H1 (cell line): ENCODE results near the gene SF3B2.

Experiments used
- EP300 ChIP-seq, 2 experiments: IDR thresholded peaks; 1 replicate in 1 of 2; 2 replicates in 1 of 2; pipeline ENCODE4 v1.6.1; 2011 to 2012; ENCODE audit warnings: low read depth in 2 of 2, low read length in 2 of 2, mild to moderate bottlenecking in 2 of 2, borderline replicate concordance in 1 of 2, inconsistent platforms in 1 of 2, moderate library complexity in 1 of 2
- POLR2A ChIP-seq, 2 experiments: IDR thresholded peaks; 1 replicate in 1 of 2; 2 replicates in 1 of 2; pipeline ENCODE4 v1.6.1; 2011; ENCODE audit warnings: low read depth in 2 of 2, low read length in 2 of 2, mild to moderate bottlenecking in 2 of 2; ENCODE audit errors: control extremely low read depth in 1 of 2
- SP1 ChIP-seq: IDR thresholded peaks from 2 replicates; pipeline ENCODE4 v1.6.1; 2011; ENCODE audit warnings: low read depth, low read length
- TF ChIP-seq, protein P1 (sequence below), 3 experiments: IDR thresholded peaks; 1 replicate in 2 of 3; 2 replicates in 1 of 3; pipeline versions ENCODE4 v1.5.1 to v1.6.1; 2011; ENCODE audit warnings: low read length in 3 of 3, mild to moderate bottlenecking in 3 of 3, inconsistent platforms in 2 of 3, low read depth in 1 of 3, moderate library complexity in 1 of 3; ENCODE audit not compliant: insufficient read depth in 1 of 3; ENCODE audit errors: control extremely low read depth in 1 of 3

DNA sequence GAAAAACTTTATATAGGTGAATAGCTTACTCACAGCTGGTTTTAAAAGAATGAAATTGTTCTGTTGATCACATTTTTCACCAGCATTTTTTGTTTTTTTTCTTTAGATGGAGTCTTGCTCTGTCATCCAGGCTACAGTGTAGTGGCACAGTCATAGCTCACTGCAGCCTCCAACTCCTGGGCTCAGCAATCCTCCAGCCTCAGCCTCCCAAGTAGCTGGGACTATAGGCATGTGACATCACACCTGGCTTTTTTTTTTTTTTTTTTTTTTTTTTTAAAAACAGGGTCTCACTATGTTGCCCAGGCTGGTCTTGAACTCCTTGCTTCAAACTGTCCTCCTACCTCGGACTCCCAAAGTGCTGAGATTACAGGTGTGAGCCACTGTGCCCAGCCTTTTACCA, 21.5 kb downstream of the SF3B2 start:
- no peak for TF ChIP-seq POLR2A (IDR thresholded peaks at IDR 0.05; ENCODE audit: control extremely low read depth in 1 of 2, low read depth in 2 of 2, low read length in 2 of 2)
- TF ChIP-seq EP300 (IDR thresholded peaks at IDR 0.05; ENCODE audit: borderline replicate concordance in 1 of 2, low read depth in 2 of 2, low read length in 2 of 2): no peak
- TF ChIP-seq, protein P1, sequence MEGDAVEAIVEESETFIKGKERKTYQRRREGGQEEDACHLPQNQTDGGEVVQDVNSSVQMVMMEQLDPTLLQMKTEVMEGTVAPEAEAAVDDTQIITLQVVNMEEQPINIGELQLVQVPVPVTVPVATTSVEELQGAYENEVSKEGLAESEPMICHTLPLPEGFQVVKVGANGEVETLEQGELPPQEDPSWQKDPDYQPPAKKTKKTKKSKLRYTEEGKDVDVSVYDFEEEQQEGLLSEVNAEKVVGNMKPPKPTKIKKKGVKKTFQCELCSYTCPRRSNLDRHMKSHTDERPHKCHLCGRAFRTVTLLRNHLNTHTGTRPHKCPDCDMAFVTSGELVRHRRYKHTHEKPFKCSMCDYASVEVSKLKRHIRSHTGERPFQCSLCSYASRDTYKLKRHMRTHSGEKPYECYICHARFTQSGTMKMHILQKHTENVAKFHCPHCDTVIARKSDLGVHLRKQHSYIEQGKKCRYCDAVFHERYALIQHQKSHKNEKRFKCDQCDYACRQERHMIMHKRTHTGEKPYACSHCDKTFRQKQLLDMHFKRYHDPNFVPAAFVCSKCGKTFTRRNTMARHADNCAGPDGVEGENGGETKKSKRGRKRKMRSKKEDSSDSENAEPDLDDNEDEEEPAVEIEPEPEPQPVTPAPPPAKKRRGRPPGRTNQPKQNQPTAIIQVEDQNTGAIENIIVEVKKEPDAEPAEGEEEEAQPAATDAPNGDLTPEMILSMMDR (IDR thresholded peaks at IDR 0.05; ENCODE audit: control extremely low read depth in 1 of 3, insufficient read depth in 1 of 3, low read depth in 1 of 3, low read length in 3 of 3): no peak
- TF ChIP-seq SP1: no peak
